Epithelial cell of proximal tubule (primary cell): ENCODE data around the gene IMMP2L. TPM values are rescaled to one million over a fixed set of nuclear protein-coding genes. Genes with fewer than 3 reads are reported as not detected.

ENCODE experiments used
- DNase-seq: peaks from one replicate; pipeline ENCODE4 v3.0.0-alpha.2; 2011; ENCODE audit warnings: low read depth
- H3K4me3 ChIP-seq: 2 replicates; pipeline ENCODE4 v1.5.1; 2011; ENCODE audit warnings: low read depth, mild to moderate bottlenecking, low read length
- CTCF ChIP-seq: conservative IDR thresholded peaks from 2 replicates; pipeline ENCODE4 v1.5.1; 2012; ENCODE audit warnings: low read depth, mild to moderate bottlenecking, low read length
- total RNA-seq: library from RNA; depleted of rRNA; stranded (reverse); fragments of >200 nt; gene quantifications from 2 replicates; pipeline ENCODE4 v1.2.3, GENCODE V29; 2015

IMMP2L gene
- total RNA-seq, 1 donor from 2014 or later, result 8.4 TPM

DNA sequence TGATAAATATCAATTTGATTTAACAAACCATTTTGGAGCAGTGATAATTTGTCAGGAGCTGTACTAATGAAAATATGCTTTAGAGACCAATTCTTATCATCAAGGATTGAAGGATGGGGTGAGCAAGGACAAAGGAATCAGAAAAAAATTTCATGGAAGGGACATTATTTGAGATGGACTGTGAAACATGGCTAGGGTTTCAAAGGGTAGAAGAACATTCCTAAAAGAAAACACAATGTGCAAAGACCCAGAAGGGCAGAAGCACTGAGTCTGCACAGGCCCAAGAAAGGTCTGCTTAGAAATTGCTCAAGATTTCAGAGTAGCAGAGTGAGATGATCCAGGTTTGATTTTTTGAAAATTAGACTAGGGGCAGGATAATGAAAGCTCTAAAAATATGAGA lies 296.9 kb downstream of the IMMP2L start:
- no peak overlapping the region for H3K4me3 ChIP-seq
- no peak for DNase-seq
- TF ChIP-seq CTCF, result no peak

GRCh38 chr7:111264981-111265380 lies 297.3 kb downstream of the IMMP2L start:
- TF ChIP-seq CTCF, result no peak
- no peak overlapping the region for H3K4me3 ChIP-seq
- DNase-seq, result no peak

GRCh38 chr7:111264111-111264868 lies 298.0 kb downstream of the IMMP2L start:
- DNase-seq, result no peak
- TF ChIP-seq CTCF, result no peak
- no peak overlapping the region for H3K4me3 ChIP-seq

DNA sequence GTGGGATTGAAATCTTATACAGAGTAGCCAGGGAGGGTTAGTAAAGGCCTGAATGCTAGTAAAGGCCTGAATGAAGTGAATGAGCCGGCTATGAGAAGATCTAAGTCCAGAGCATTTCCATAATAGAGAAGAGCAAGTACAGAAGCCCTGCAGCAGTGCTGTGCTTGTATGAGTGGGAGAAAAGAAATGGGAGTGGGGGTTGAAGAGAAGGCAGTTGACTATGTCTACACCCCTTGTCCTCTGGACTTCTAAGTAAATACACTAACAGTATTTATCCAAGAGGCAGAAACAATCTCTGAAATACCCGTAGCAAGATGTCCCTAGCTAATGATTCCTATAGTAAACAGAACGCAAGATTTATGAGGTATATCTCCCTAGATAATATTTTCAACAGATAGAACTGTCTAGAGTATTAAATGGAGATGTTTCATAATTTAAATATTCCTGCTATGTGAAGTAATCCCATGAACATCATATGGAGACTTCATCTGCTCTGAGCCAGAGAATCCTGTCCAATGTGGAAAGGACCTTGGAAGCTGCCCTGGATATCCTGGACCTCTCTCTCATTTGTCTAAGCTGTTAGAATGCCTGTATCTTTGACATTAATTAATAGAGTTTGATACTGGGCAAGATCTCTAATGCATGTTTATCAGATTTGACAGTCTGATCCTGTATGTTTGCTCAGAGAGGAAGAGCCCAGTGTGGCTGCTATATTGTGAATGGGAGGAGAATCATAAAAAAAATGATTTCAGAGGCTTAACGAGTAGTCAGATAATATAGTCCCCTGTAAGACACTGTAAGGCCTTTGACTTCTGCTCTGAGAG lies 299.8 kb downstream of the IMMP2L start:
- H3K4me3 ChIP-seq, result no peak overlapping the region

DNA sequence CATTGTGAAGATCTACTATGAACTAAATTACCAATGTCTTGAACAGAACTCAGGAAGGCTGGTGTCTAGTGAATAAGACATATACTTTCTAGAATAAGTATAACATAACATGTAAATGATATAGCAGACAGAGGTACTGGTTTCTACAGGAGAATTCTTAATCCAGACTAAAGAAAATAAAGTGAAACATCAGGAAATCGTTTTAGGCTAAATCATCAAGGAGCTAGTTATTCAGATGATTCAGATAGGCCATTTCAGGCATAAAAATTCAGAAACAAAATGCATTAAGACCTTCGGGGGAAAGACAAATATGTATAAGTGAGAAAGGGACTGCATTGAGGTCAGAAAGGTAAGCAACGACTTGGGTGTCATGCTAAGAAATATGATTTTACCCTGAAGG lies 300.8 kb downstream of the IMMP2L start:
- H3K4me3 ChIP-seq, result no peak overlapping the region
- no peak for DNase-seq
- TF ChIP-seq CTCF, result no peak

More for the DNA sequence above, 299.8 kb downstream of the IMMP2L start:
- no peak for DNase-seq
- TF ChIP-seq CTCF, result no peak

DNA sequence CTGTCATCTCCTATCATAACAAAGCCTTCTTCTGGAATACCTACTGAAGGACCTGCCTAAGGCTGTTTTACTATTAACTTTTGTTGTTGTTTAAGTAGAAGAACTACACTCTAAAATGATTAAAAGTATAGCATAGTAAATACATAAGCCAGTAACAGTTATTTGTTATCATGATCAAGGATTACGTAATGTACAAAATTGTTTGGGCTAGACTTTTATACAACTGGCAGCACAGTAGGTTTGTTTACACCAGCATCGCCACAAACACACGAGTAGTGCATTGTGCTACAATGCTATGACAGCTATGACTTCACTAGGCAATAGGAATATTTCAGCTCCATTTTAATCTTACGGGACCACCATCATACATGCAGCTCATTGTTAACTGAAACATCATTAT lies 302.3 kb downstream of the IMMP2L start:
- DNase-seq, result no peak
- TF ChIP-seq CTCF, result no peak
- no peak overlapping the region for H3K4me3 ChIP-seq
